HCT116 (cell line): ENCODE results near the gene SFTPB. TPM values are rescaled to one million over a fixed set of nuclear protein-coding genes. Genes with fewer than 3 reads are reported as not detected.

Experiments used
- ATAC-seq: fragments of 200-7000 bp; cut with Tn5 transposase; 2 replicates; pipeline ENCODE4 v1.9.1; 2020; ENCODE audit warnings: mild to moderate bottlenecking, moderate library complexity
- BruUV-seq: library from RNA; stranded (reverse); fragments of 400-500 nt; replicated peaks from 2 replicates; lab custom pipeline; 2021; lab: Mats Ljungman, UMichigan
- CTCF ChIA-PET: fragments of 300-600 bp; sonication (Branson Sonifier 250); formaldehyde crosslinking; loops from one replicate; lab custom pipeline; 2021; ENCODE audit warnings: antibody characterized with exemption; lab: Charles Lee
- POLR2A ChIA-PET: fragments of 300-600, 350-600 bp; sonication (Branson Sonifier 250); formaldehyde crosslinking; loops from one replicate; lab custom pipeline; 2021; ENCODE audit warnings: antibody characterized with exemption; lab: Charles Lee
- RAD21 ChIA-PET, 2 experiments: fragments of 300-600 bp; sonication (Branson Sonifier 250); formaldehyde crosslinking; loops; one replicate each; lab custom pipeline; 2023; ENCODE audit warnings: low total read pairs in 2 of 2; ENCODE audit not compliant: uncharacterized antibody in 2 of 2, unreplicated experiment in 2 of 2, low non-redundant PET in 1 of 2; lab: Charles Lee
- DNase-seq: peaks from one replicate; pipeline ENCODE4 v3.0.0-alpha.2; 2010; ENCODE audit warnings: low read depth, low spot score
- H2AFZ ChIP-seq: fragments of 200-600 bp; shearing (Covaris generic), sonication (generic); 2 replicates; pipeline ENCODE4 v1.6.1; 2017; ENCODE audit warnings: low read depth, mixed run types, mixed read lengths, antibody characterized with exemption, low read length; ENCODE audit not compliant: poor library complexity, severe bottlenecking
- H3K27ac ChIP-seq: 2 replicates; pipeline ENCODE4 v1.5.1; 2012; ENCODE audit warnings: low read depth, low read length
- H3K27me3 ChIP-seq: fragments of 200-600 bp; sonication (generic); 2 replicates; pipeline ENCODE4 v1.6.1; 2016; ENCODE audit warnings: mixed run types, low read length, mixed read lengths; ENCODE audit not compliant: insufficient read depth
- H3K36me3 ChIP-seq, 2 experiments: fragments of 200-500 bp in 1 of 2; fragments of 200-600 bp in 1 of 2; sonication (Bioruptor generic) in 1 of 2; sonication (generic) in 1 of 2; 2 replicates each; pipeline versions ENCODE4 v1.5.1 to v1.6.1; 2014 to 2016; ENCODE audit warnings: low read length in 2 of 2, inconsistent platforms in 1 of 2, mixed read lengths in 1 of 2, mixed run types in 1 of 2; ENCODE audit not compliant: insufficient read depth in 2 of 2, control insufficient read depth in 1 of 2
- H3K4me1 ChIP-seq, 2 experiments: fragments of 200-600 bp in 1 of 2; sonication (generic) in 1 of 2; 2 replicates each; pipeline versions ENCODE4 v1.5.1 to v1.6.1; 2012 to 2017; ENCODE audit warnings: low read length in 2 of 2, inconsistent platforms in 1 of 2, mild to moderate bottlenecking in 1 of 2, mixed read lengths in 1 of 2, mixed run types in 1 of 2, moderate library complexity in 1 of 2; ENCODE audit not compliant: insufficient read depth in 2 of 2, control insufficient read depth in 1 of 2
- H3K4me2 ChIP-seq: fragments of 200-600 bp; sonication (generic); 2 replicates; pipeline ENCODE4 v1.6.1; 2017; ENCODE audit warnings: mixed run types, low read length, mixed read lengths
- H3K4me3 ChIP-seq, 2 experiments: fragments of 200-600 bp in 1 of 2; sonication (generic) in 1 of 2; replicated peaks in 1 of 2; 2 replicates each; pipeline ENCODE4 v1.5.1; 2011 to 2016; ENCODE audit warnings: low read length in 2 of 2, control low read depth in 1 of 2, low read depth in 1 of 2, mild to moderate bottlenecking in 1 of 2, mixed read lengths in 1 of 2, mixed run types in 1 of 2
- H3K79me2 ChIP-seq: fragments of 200-600 bp; sonication (generic); 2 replicates; pipeline ENCODE4 v1.6.1; 2017; ENCODE audit warnings: mild to moderate bottlenecking, mixed run types, low read length, moderate library complexity, mixed read lengths; ENCODE audit not compliant: insufficient read depth
- H3K9ac ChIP-seq: fragments of 200-600 bp; sonication (generic); 2 replicates; pipeline ENCODE4 v1.6.1; 2016; ENCODE audit warnings: low read length, mixed read lengths
- H3K9me2 ChIP-seq: fragments of 200-600 bp; sonication (generic), shearing (Covaris generic); 2 replicates; pipeline ENCODE4 v1.6.1; 2017; ENCODE audit warnings: mixed run types, mild to moderate bottlenecking, moderate library complexity; ENCODE audit not compliant: insufficient read depth
- H3K9me3 ChIP-seq, 2 experiments: fragments of 200-500 bp in 1 of 2; fragments of 200-600 bp in 1 of 2; sonication (Bioruptor generic) in 1 of 2; sonication (generic) in 1 of 2; 2 replicates each; pipeline ENCODE4 v1.6.1; 2014 to 2017; ENCODE audit warnings: low read length in 2 of 2, mixed read lengths in 2 of 2, inconsistent platforms in 1 of 2, low read depth in 1 of 2, mild to moderate bottlenecking in 1 of 2, mixed run types in 1 of 2, moderate library complexity in 1 of 2; ENCODE audit not compliant: control insufficient read depth in 1 of 2, insufficient read depth in 1 of 2
- H4K20me1 ChIP-seq: fragments of 200-600 bp; sonication (generic), shearing (Covaris generic); 2 replicates; pipeline ENCODE4 v1.6.1; 2017; ENCODE audit warnings: mixed run types, mild to moderate bottlenecking, moderate library complexity; ENCODE audit not compliant: insufficient read depth
- CBX3 ChIP-seq: IDR thresholded peaks from 2 replicates; pipeline ENCODE4 v1.6.1; 2012; ENCODE audit warnings: low read depth
- ELF1 ChIP-seq: IDR thresholded peaks from 2 replicates; pipeline ENCODE4 v1.6.1; 2012; ENCODE audit warnings: low read depth, borderline replicate concordance
- FOSL1 ChIP-seq: IDR thresholded peaks from 2 replicates; pipeline ENCODE4 v1.6.1; 2012; ENCODE audit warnings: low read depth
- JUND ChIP-seq: IDR thresholded peaks from 2 replicates; pipeline ENCODE4 v1.6.1; 2012
- POLR2AphosphoS5 ChIP-seq: IDR thresholded peaks from 2 replicates; pipeline ENCODE4 v1.6.1; 2011; ENCODE audit warnings: mild to moderate bottlenecking, low read depth, low read length, moderate library complexity
- RAD21 ChIP-seq: IDR thresholded peaks from 2 replicates; pipeline ENCODE4 v1.6.1; 2012; ENCODE audit warnings: low read depth, mild to moderate bottlenecking
- TCF7L2 ChIP-seq: IDR thresholded peaks from 2 replicates; pipeline ENCODE4 v1.7.0; 2011; ENCODE audit warnings: borderline replicate concordance, inconsistent platforms; ENCODE audit not compliant: insufficient read depth, insufficient read length; ENCODE audit errors: extremely low read depth
- ZFX ChIP-seq: fragments of 450-650 bp; IDR thresholded peaks from 2 replicates; pipeline ENCODE4 v1.6.1; 2017
- ZNF274 ChIP-seq: fragments of 200-500 bp; sonication (Bioruptor generic); IDR thresholded peaks from 2 replicates; pipeline ENCODE4 v1.6.1; 2014; ENCODE audit warnings: mild to moderate bottlenecking, low read depth, low read length, inconsistent platforms
- intact Hi-C: fragments of 100-400 bp; cut with micrococcal nuclease; formaldehyde crosslinking; loops from 2 replicates; pipeline ENCODE4 v1.10.0; 2022
- total RNA-seq: library from RNA; stranded (reverse); gene quantifications from one replicate; pipeline ENCODE4 v1.2.1, GENCODE V29; 2021; ENCODE audit not compliant: unreplicated experiment
- TF ChIP-seq, protein P1 (sequence below): IDR thresholded peaks from 2 replicates; pipeline ENCODE4 v1.6.1; 2012
- TF ChIP-seq, protein P2 (sequence below): IDR thresholded peaks from 2 replicates; pipeline ENCODE4 v1.6.1; 2012; ENCODE audit warnings: low read depth

SFTPB gene
- total RNA-seq, 1 experiment from 2014 or later: 13.3 TPM

GRCh38 chr2:85655961-85656417 is 12.0 kb downstream of the SFTPB start (continued):
- TF ChIP-seq JUND (no peak), POLR2AphosphoS5 (no peak), ZNF274 (no peak), FOSL1 (no peak)

DNA sequence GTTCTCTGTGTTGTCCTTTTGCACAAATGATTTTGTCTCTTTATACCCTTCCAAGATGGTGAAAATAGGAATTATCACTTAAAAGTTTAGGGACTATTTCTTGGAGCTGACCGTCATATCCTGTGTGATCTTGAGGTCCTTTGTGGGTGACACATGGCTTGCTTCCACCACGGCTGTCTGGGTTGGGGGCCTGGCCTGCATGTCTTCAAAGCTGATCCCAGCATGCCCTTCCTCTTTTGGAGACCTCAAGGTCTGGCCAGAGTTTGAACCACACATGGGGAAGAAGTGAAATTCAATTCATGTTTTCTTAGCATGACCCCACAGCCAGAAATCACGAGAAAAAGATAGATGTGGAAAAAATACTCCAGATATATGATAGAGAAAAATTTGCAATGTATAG is 14.0 kb downstream of the SFTPB start:
- Histone ChIP-seq H3K4me3 (no peak overlapping the region), H3K9me3 (no peaks in the 10 kb centered on the region), H3K9ac (no peak overlapping the region), H3K9me2 (no peaks in the 10 kb centered on the region), H3K36me3 (peaks cover 20 to 36% of the 10 kb centered on the region in 2 experiments)
- ChIA-PET RAD21 (no interaction called here), POLR2A (no interaction called here)
- intact Hi-C loops: no loop called here
- TF ChIP-seq CBX3 (no peak), POLR2AphosphoS5 (no peak), FOSL1 (no peak), ZFX (no peak), TCF7L2 (no peak), ELF1 (no peak), RAD21 (no peak), ZNF274 (no peak)
- TF ChIP-seq, protein P1, sequence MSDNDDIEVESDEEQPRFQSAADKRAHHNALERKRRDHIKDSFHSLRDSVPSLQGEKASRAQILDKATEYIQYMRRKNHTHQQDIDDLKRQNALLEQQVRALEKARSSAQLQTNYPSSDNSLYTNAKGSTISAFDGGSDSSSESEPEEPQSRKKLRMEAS: no peak
- TF ChIP-seq, protein P2, sequence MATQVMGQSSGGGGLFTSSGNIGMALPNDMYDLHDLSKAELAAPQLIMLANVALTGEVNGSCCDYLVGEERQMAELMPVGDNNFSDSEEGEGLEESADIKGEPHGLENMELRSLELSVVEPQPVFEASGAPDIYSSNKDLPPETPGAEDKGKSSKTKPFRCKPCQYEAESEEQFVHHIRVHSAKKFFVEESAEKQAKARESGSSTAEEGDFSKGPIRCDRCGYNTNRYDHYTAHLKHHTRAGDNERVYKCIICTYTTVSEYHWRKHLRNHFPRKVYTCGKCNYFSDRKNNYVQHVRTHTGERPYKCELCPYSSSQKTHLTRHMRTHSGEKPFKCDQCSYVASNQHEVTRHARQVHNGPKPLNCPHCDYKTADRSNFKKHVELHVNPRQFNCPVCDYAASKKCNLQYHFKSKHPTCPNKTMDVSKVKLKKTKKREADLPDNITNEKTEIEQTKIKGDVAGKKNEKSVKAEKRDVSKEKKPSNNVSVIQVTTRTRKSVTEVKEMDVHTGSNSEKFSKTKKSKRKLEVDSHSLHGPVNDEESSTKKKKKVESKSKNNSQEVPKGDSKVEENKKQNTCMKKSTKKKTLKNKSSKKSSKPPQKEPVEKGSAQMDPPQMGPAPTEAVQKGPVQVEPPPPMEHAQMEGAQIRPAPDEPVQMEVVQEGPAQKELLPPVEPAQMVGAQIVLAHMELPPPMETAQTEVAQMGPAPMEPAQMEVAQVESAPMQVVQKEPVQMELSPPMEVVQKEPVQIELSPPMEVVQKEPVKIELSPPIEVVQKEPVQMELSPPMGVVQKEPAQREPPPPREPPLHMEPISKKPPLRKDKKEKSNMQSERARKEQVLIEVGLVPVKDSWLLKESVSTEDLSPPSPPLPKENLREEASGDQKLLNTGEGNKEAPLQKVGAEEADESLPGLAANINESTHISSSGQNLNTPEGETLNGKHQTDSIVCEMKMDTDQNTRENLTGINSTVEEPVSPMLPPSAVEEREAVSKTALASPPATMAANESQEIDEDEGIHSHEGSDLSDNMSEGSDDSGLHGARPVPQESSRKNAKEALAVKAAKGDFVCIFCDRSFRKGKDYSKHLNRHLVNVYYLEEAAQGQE: no peak
- TF ChIP-seq, all 23 proteins: peak for 0
- ATAC-seq (no peak), DNase-seq (no peak)
- Histone ChIP-seq H3K27me3 (no peaks in the 10 kb centered on the region), H4K20me1 (no peaks in the 10 kb centered on the region), H3K79me2 (no peaks in the 10 kb centered on the region), H3K27ac (no peak overlapping the region), H2AFZ (no peak overlapping the region), H3K4me1 (no peaks in the 10 kb centered on the region), H3K4me2 (no peak overlapping the region)
- BruUV-seq: no TSS peak
- CTCF ChIA-PET: no interaction called here
